CD14-positive monocyte (primary cell): ENCODE measurements around the gene CFAP90. TPM values are rescaled to one million over a fixed set of nuclear protein-coding genes. Genes with fewer than 3 reads are reported as not detected.

Experiments
- DNase-seq, 3 donors: peaks; one replicate each; pipeline ENCODE4 v3.0.0-alpha.2; 2011 to 2022
- H2AFZ ChIP-seq: 2 replicates; pipeline ENCODE4 v1.6.0; 2012; ENCODE audit warnings: mild to moderate bottlenecking, low read depth, low read length, inconsistent platforms; ENCODE audit not compliant: insufficient read depth, poor library complexity, severe bottlenecking
- H3K27ac ChIP-seq, 2 donors: 1 replicate in 1 of 2; 2 replicates in 1 of 2; pipeline ENCODE4 v1.5.1; 2012 to 2013; ENCODE audit warnings: low read length in 2 of 2, control low read depth in 1 of 2, inconsistent platforms in 1 of 2, low read depth in 1 of 2, mild to moderate bottlenecking in 1 of 2
- H3K27me3 ChIP-seq, 2 donors: one replicate each; pipeline versions ENCODE4 v1.6.0 to v1.6.1; 2011 to 2013; ENCODE audit warnings: low read length in 2 of 2; ENCODE audit not compliant: control insufficient read depth in 2 of 2, insufficient read depth in 2 of 2
- H3K36me3 ChIP-seq, 2 donors: replicated peaks in 1 of 2; 1 replicate in 1 of 2; 2 replicates in 1 of 2; pipeline versions ENCODE4 v1.5.1 to v1.6.1; 2012 to 2013; ENCODE audit warnings: low read length in 2 of 2, control low read depth in 1 of 2, inconsistent platforms in 1 of 2, mild to moderate bottlenecking in 1 of 2; ENCODE audit not compliant: insufficient read depth in 2 of 2, control insufficient read depth in 1 of 2
- H3K4me1 ChIP-seq, 2 donors: 1 replicate in 1 of 2; 2 replicates in 1 of 2; pipeline versions ENCODE4 v1.5.1 to v1.6.1; 2012 to 2013; ENCODE audit warnings: low read length in 2 of 2, control low read depth in 1 of 2, inconsistent platforms in 1 of 2, mild to moderate bottlenecking in 1 of 2, moderate library complexity in 1 of 2; ENCODE audit not compliant: insufficient read depth in 2 of 2, control insufficient read depth in 1 of 2
- H3K4me2 ChIP-seq: replicated peaks from 2 replicates; pipeline ENCODE3; 2012; ENCODE audit warnings: low read length, moderate library complexity, mild to moderate bottlenecking; ENCODE audit not compliant: poor library complexity, severe bottlenecking; ENCODE audit errors: extremely low read depth
- H3K4me3 ChIP-seq, 3 experiments: fragments of 200-600 bp in 1 of 3; sonication (generic) in 1 of 3; replicated peaks in 1 of 3; 1 replicate in 2 of 3; 2 replicates in 1 of 3; pipeline ENCODE4 v1.5.1; 2011 to 2013; ENCODE audit warnings: low read length in 3 of 3, mild to moderate bottlenecking in 3 of 3, control low read depth in 2 of 3, low read depth in 2 of 3, inconsistent platforms in 1 of 3, moderate library complexity in 1 of 3
- H3K79me2 ChIP-seq: 2 replicates; pipeline ENCODE4 v1.6.0; 2012; ENCODE audit warnings: mild to moderate bottlenecking, control low read depth, inconsistent platforms, low read length, moderate library complexity; ENCODE audit not compliant: insufficient read depth
- H3K9ac ChIP-seq: 2 replicates; pipeline ENCODE4 v1.6.0; 2017; ENCODE audit warnings: low read length, mild to moderate bottlenecking; ENCODE audit not compliant: insufficient read depth, poor library complexity, severe bottlenecking
- H3K9me3 ChIP-seq, 2 donors: replicated peaks in 1 of 2; 1 replicate in 1 of 2; 2 replicates in 1 of 2; pipeline versions ENCODE4 v1.5.1 to v1.6.1; 2012 to 2013; ENCODE audit warnings: low read length in 2 of 2, control low read depth in 1 of 2; ENCODE audit not compliant: control insufficient read depth in 1 of 2, insufficient read depth in 1 of 2
- H4K20me1 ChIP-seq: 2 replicates; pipeline ENCODE4 v1.6.0; 2012; ENCODE audit warnings: mild to moderate bottlenecking, low read length, control low read depth, moderate library complexity; ENCODE audit not compliant: insufficient read depth
- H3K27ac Mint-ChIP-seq, 7 donors: one replicate each; pipeline ENCODE4 v1.8.0; 2020; ENCODE audit warnings: mild to moderate bottlenecking in 7 of 7, mixed read lengths in 7 of 7, moderate library complexity in 6 of 7, inconsistent platforms in 2 of 7
- H3K27me3 Mint-ChIP-seq, 3 donors: one replicate each; pipeline ENCODE4 v1.8.0; 2021 to 2022; ENCODE audit warnings: low read depth in 3 of 3, mild to moderate bottlenecking in 3 of 3, mixed read lengths in 3 of 3, moderate library complexity in 3 of 3, inconsistent platforms in 1 of 3
- H3K36me3 Mint-ChIP-seq, 2 donors: one replicate each; pipeline ENCODE4 v1.8.0; 2020; ENCODE audit warnings: mixed read lengths in 2 of 2, inconsistent platforms in 1 of 2, mild to moderate bottlenecking in 1 of 2
- H3K4me1 Mint-ChIP-seq: one replicate; pipeline ENCODE4 v1.8.0; 2020; ENCODE audit warnings: mild to moderate bottlenecking, mixed read lengths
- H3K4me3 Mint-ChIP-seq, 2 donors: one replicate each; pipeline ENCODE4 v1.8.0; 2020; ENCODE audit warnings: mild to moderate bottlenecking in 2 of 2, mixed read lengths in 2 of 2, moderate library complexity in 1 of 2
- H3K9me3 Mint-ChIP-seq, 7 donors: one replicate each; pipeline ENCODE4 v1.8.0; 2020 to 2022; ENCODE audit warnings: mixed read lengths in 7 of 7, mild to moderate bottlenecking in 6 of 7, moderate library complexity in 6 of 7, inconsistent platforms in 2 of 7
- CTCF ChIP-seq: fragments of 200-600 bp; IDR thresholded peaks from one replicate; pipeline ENCODE4 v1.8.0; 2022; ENCODE audit warnings: antibody characterized with exemption, mild to moderate bottlenecking
- WGBS: methylation state at CpG from one replicate; pipeline ENCODE4 v1.1.5; 2013; ENCODE audit warnings: missing lambda C conversion rate; ENCODE audit not compliant: insufficient coverage; 5-methylcytosine and 5-hydroxymethylcytosine counted together
- intact Hi-C, 2 donors: fragments of 100-400 bp; cut with micrococcal nuclease; formaldehyde crosslinking; loops; one replicate each; pipeline versions ENCODE4 v1.15.0 to v1.15.1; 2023
- polyA plus RNA-seq, 3 donors: library from polyadenylated mRNA; depleted of rRNA in 1 of 3; unstranded in 2 of 3; stranded (reverse) in 1 of 3; fragments of 300-500 nt in 2 of 3; fragments of >200 nt in 1 of 3; fragmentation: Illumina TruSeq in 2 of 3; gene quantifications; 1 replicate in 2 of 3; 2 replicates in 1 of 3; pipeline ENCODE4 v1.2.3, GENCODE V29; 2012 to 2021

The CFAP90 gene
- polyA plus RNA-seq, 3 donors = not detected

- H3K27me3 Mint-ChIP-seq = no peaks in the 10 kb centered on the region
- peaks cover 34 to 56% of the 10 kb centered on the region in 2 donors for H3K36me3 ChIP-seq
- H3K27ac Mint-ChIP-seq = peak overlapping the region in 2 of 7 donors; percentile 46 to 62
- H3K27me3 ChIP-seq = no peaks in the 10 kb centered on the region
- no peaks in the 10 kb centered on the region for H3K9me3 ChIP-seq
- no peak overlapping the region for H3K9ac ChIP-seq
- WGBS = 82% methylated on average over 2 of the region's 2 CpGs
- H3K9me3 Mint-ChIP-seq = no peaks in the 10 kb centered on the region
- no peak overlapping the region for H2AFZ ChIP-seq
- H3K4me2 ChIP-seq = no peak overlapping the region
- intact Hi-C loops = loop anchor here in 1 of 2 donors (10.0 kb wide), 1 partner anchor 1497 kb away; the partner anchor contains the start of gene MED10
- H3K4me1 Mint-ChIP-seq = peaks cover 36% of the 10 kb centered on the region
- no peak overlapping the region for H3K4me3 ChIP-seq
- H3K4me3 Mint-ChIP-seq = no peak overlapping the region
- H3K79me2 ChIP-seq = peaks cover 75% of the 10 kb centered on the region
- no peak overlapping the region for H3K27ac ChIP-seq
- H3K4me1 ChIP-seq = peaks cover 17 to 27% of the 10 kb centered on the region in 2 donors
- no peak for TF ChIP-seq CTCF
- H3K36me3 Mint-ChIP-seq = peaks cover 44 to 61% of the 10 kb centered on the region in 2 donors
- peaks cover 4% of the 10 kb centered on the region for H4K20me1 ChIP-seq
- no peak for DNase-seq
Observed at GRCh38 chr5:7871653-7872052, 20.7 kb upstream of the CFAP90 start.

GRCh38 chr5:7869474-7870136 lies 18.7 kb upstream of the CFAP90 start:
- peak overlapping the region; percentile 85 for H3K9ac ChIP-seq
- H3K4me3 ChIP-seq = peak overlapping the region; percentile 66 to 88 (median 83)
- no peak for DNase-seq
- Mint-ChIP-seq H3K4me1 (peaks cover 44% of the 10 kb centered on the region), H3K36me3 (peaks cover 43 to 51% of the 10 kb centered on the region in 2 donors), H3K4me3 (peak overlapping the region; percentile 87 to 92), H3K9me3 (no peaks in the 10 kb centered on the region), H3K27me3 (no peaks in the 10 kb centered on the region), H3K27ac (peak overlapping the region; percentile 20 to 90 (median 84))
- under 1% methylated on average over 32 of the region's 41 CpGs for WGBS
- no peaks in the 10 kb centered on the region for H3K27me3 ChIP-seq
- intact Hi-C loops = loop anchor here (10.0 kb wide), 2 partner anchors 1235 to 1495 kb away; partner anchors contain the start of genes MED10 (in 1 of the 2), NSUN2 (in 1 of the 2) and SRD5A1 (in 1 of the 2)
- H4K20me1 ChIP-seq = peaks cover 4% of the 10 kb centered on the region
- H3K9me3 ChIP-seq = no peaks in the 10 kb centered on the region
- H3K4me2 ChIP-seq = peak overlapping the region; percentile 89
- peak overlapping the region; percentile 41 to 85 for H3K27ac ChIP-seq
- peaks cover 71% of the 10 kb centered on the region for H3K79me2 ChIP-seq
- H2AFZ ChIP-seq = peak overlapping the region; percentile 94
- TF ChIP-seq CTCF = no peak
- peaks cover 17 to 27% of the 10 kb centered on the region in 2 donors for H3K4me1 ChIP-seq
- H3K36me3 ChIP-seq = peaks cover 22 to 56% of the 10 kb centered on the region in 2 donors
